RPMI7951 (cell line): ENCODE measurements around the gene COA7. TPM values are rescaled to one million over a fixed set of nuclear protein-coding genes. Genes with fewer than 3 reads are reported as not detected.
"Not testable (repeated sequence)": the region's sequence is repeated elsewhere in the genome, so short reads cannot be mapped to it uniquely, and the experiment has no call there.

Experiments used
- DNase-seq: peaks from one replicate; pipeline ENCODE4 v3.0.0-alpha.2; 2012; ENCODE audit warnings: low read depth
- total RNA-seq: library from RNA; depleted of rRNA; stranded (reverse); fragments of >200 nt; shearing (Covaris generic); gene quantifications from 2 replicates; pipeline ENCODE4 v1.2.3, GENCODE V29; 2014; rRNA removed

COA7 gene
- total RNA-seq = 10.0 and 10.2 TPM in 2 replicates

DNA sequence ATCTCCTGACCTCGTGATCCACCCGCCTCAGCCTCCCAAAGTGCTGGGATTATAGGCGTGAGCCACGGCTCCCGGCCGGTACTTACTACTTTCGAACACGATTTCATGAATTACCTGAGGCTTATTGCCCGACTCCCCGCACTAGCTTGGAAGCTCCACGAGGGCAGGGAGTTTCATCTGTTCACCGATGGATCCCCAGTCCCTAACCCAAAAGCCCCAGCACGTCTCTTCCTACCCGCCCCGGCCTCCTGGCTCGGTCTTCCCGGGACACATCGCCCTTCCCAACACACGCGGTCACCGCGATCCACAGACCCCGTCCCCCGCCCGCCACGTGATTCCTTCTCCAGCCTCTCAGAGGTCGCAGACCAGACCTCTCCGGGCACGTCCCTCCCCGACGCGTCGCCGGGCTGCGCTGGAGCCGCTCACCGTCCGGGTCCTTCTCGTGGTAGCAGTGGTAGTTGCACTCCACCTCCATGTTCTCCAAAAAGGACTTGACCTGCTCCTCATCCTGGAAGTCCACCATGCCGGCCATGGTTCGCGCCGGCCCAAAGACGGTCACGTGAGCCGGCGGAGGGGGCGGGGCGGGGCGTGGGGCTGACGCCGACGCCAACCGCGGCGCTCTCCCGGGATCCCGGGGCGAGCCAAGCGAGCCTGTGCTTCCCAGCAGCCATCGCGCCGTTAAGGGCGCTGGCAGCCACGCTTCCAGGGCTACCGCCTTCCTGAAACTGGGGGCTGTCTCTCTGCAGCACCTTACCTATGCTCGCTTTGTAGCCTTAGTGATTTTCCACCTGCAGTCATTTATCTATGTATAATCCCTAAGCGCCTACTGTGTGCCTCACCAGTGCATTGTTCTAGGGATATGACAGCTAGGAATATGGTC, at the start of gene COA7:
Gene COA7 (minus strand): TSS at position 553 of the 880 bp plus-strand sequence. CDS start 21 bp downstream, at position 532.
- peak; percentile 82 for DNase-seq

DNA sequence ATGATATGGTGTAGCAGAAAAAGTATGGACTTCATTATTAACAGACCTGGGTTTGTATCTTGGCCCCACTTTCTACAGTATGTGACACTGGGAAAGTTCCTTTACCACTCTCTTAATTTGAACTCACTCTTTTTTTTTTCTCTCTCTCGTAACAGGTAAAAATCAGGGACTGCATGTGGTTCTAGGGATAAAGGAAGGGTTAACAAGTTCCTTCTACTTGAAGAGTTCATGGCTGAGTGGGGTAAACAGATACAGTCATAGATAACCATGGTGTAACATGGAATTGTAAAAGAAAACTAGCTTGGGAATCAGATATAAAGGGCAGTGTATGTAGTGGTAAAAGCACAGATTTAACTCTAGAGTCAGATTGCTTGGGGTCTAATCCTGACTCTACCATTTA, 49.3 kb upstream of the COA7 start:
- DNase-seq = no peak

DNA sequence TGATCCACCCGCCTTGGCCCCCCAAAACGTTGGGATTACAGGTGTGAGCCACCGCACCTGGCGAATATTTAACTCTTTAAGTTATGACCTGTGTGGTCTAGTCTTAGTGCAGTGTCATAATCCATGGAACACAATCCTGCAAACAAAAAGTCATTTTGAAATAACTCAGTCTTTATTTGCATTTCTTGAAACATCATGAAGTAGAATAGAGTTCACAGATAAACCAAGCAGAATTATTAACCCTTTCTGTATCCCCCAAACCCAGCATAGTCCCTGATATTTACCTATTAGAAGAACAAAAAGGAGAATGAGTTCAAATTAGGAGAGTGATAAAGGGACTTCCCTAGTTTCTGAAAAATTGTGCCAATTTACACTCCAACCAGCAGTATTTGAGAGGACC, 48.0 kb upstream of the COA7 start:
- no peak for DNase-seq

DNA sequence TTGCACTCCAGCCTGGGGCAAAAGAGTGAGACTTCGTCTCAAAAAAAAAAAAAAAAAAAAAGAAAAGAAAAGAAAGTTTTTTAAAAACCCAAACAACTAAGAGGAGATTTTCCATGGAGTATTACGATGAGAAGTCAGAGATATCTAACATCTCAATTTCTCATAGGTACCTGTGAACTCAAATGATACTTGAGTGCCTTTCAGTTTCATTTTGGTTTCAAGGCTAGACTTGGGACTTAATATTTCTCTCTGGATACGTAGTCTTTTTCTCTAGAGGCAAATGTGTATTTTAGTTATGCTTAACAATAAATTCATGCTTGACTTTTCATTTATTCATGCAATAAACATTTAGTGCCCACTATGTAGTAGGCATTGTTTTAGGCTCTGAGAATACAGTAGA, 43.1 kb upstream of the COA7 start:
- no peak for DNase-seq

DNA sequence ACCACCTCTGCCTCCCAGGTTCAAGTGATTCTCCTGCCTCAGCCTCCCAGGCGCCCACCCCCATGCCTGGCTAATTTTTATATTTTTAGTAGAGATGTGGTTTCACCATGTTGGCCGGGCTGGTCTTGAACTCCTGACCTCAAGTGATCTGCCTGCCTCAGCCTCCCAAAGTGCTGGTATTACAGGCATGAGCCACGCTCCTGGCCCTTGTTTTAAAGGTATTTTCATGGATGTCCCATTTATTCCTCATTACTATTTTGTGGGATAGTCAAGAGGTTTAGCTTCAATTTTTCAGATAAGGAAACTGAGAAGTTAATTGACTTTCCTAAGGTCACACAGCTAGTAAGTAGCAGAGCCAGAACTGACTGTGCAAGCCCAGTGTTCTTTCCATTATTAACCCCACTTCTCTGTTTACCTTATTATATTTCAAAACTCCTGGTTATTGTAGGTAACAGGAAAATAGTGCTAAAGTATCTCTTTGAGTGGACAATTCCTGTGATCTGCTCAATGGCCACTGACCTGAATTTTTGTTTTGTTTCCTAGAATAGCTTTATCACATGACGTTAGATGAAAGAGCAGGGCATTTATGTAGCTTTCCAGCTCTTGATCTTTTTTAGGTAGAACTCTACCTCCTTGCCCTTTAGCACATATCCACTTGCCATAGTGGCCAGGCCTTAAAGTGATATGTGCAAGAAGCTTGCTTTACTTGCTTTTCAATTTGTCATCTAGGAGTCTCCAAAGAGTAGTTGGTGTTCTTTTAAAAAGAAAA, 41.7 kb upstream of the COA7 start:
- DNase-seq = no peak

DNA sequence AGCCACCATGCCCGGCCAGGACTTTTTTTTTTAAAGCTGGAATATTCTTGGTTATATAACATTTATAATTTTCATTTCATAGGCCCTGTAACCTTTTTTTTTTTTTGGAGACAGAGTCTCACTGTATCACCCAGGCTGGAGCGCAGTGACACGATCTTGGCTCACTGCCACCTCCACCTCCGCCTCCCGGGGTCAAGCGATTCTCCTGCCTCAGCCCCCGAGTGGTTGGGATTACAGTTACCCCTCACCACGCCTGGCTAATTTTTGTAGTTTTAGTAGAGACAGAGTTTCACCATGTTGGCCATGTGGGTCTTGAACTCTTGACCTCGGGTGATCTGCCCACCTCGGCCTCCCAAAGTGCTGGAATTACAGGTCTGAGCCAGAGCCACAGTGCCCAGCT, 40.7 kb upstream of the COA7 start:
- DNase-seq = no peak

DNA sequence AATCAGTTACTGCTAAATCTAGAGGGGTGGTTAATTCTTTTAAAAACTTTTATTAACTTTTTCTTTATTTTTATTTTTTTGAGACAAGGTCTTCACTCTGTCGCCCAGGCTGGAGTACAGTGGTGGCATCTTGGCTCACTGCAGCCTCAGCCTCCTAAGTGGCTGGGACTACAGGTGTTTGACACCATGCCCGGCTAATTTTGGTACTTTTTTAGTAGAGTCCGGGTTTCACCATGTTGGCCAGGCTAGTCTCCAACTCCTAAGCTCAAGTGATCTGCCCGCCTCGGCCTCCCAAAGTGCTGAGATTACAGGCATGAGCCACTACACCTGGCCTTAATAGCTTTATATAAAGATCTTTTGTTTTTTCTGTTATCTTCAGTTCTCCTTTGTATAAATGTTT, 40.0 kb upstream of the COA7 start:
- no peak for DNase-seq

DNA sequence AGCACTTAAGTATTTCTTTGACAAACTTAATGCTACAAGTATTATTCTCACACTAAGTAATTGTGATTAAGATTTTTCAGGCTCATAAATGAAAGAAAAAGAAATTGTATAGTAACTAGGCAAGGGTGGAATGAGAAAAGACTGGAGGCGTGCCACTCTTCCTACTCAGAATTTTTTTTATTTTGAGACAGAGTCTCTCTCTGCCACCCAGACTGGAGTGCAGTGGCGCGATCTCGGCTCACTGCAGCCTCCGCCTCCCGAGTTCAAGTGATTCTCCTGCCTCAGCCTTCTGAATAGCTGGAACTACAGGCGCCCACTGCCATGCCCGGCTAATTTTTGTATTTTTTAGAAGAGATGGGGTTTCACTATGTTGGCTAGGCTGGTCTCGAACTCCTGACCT, 37.2 kb upstream of the COA7 start:
- DNase-seq = not testable (repeated sequence)

DNA sequence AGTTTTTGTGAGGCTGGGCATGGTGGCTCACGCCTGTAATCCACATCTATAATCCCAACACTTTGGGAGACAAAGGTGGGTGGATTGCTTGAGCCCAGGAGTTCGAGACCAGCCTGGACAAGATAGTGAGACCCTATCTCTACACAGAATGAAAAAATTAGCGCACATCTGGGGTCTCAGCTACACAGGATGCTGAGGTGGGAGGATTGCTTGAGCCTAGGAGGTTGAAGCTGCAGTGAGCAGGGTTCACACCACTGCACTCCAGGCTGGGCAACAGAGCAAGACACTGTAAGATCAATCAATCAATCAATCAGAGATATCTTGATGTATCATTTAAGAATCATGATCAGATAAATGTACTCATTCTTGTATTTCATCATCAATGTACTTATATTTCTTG, 35.2 kb upstream of the COA7 start:
- DNase-seq = no peak

DNA sequence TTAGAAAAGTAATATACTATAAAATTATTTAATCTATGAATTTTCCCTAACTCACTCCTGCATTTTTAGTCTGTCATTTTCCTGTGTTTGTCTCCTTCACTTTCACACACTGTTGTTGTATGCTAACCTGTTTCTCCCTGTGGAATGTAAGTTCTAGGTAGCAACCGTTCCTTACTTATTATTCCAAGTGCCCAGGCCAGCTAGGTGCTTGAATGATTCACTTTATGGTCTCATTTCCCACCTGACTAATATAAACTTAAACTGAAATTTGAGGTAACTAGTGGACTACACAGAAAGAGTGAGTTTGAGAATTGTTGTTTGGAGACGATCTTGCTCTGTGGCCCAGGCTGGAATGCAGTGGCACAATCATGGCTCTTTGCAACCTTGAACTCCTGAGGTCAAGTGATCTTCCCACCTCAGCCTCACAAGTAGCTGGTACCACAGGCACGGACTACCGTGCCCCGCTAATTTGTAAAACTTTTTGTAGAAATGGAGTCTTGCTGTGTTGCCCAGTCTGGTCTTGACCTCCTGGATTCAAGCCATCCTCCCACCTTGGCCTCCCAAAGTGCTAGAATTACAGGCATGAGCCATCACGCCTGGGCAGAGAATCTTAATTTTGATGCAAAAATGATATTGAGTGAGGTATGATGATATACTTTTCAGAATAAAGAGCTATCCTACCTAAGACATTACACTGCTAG, 30.0 kb upstream of the COA7 start:
- no peak for DNase-seq

DNA sequence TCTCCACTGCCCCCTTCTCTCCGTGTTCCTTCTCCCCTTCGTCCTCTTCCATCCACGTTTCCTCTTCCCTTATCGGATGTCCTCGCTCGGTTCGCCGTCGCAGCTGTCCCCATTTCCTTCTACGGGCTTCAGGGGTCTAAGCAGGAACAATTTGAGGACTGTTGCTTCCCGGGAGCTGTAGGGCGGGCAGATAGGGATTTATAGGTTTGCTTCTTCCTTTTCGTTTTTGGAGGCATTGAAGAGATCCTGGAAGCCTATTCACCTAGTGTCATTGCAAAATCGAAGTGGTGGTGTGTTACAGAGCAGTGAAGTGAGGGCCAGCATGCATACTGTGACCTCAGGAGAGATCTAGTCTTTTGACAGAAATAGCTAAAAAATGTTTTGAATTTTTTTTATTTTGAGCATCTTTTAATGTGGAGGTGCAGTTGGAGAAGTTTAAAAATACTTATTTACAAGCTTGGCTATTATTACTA, 29.0 kb upstream of the COA7 start:
- peak; percentile 29 for DNase-seq

DNA sequence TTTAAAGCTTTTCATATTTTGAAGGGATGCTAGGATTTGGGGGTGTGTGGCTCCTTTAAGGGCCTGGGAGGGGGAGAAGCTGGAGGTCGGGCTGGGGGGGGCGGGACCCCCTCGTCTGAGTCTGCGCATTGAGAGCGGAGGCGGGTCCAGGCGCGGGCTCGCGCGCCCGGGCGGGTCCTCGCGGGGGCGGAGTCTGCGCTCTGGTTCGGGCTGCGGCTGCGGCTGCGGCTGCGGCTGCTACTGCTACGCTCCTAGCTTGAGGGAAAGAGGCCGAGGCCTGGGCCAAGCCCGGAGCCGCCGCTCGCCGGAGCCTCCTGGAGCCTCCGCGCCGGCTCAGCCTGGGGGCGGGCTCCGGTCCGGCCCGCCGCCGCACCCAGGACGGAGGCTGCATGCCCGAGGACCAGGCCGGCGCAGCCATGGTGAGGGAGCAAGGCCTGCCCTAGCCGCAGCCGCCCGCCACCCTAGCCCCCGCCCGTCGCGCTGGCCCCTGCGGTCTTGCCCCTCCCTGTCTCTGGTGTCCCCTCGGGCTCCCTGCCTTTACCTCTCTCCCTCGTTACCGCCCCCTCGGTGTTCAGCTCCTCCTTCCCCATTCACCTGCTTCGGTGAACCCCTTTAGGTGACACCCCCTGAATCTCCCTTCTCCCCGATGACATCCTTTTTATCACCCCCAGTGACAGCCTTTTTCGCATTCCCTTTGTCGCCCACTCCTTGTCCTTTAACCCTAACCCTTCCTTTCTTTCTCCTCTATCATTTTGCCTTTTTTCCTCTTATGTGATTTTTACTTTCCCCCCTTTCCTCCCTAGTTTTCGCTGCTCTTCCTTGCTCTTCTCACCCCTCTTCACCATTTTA, 28.3 kb upstream of the COA7 start, which contains the start of gene ZYG11B:
Gene ZYG11B (plus strand): TSS at position 189 of the 849 bp plus-strand sequence. CDS start 201 bp downstream, at position 390.
- DNase-seq = peak; percentile 87

DNA sequence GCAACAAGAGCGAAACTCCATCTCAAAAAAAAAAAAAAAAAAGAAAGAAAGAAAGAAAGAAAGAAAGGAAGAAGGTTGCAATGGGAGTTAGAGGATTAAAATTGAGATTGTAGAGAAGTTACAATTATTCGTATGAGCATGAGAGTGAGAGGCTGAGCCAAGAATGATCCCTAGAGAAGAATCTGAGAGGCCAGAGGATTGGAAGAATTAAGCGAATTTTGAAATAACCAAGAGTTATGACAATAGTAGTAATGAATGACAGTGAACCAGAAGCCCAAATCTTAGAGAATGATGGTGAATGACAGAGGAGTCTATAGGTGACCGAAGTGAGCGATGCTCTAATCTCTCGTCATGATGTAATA, 27.7 kb upstream of the COA7 start:
- no peak for DNase-seq

DNA sequence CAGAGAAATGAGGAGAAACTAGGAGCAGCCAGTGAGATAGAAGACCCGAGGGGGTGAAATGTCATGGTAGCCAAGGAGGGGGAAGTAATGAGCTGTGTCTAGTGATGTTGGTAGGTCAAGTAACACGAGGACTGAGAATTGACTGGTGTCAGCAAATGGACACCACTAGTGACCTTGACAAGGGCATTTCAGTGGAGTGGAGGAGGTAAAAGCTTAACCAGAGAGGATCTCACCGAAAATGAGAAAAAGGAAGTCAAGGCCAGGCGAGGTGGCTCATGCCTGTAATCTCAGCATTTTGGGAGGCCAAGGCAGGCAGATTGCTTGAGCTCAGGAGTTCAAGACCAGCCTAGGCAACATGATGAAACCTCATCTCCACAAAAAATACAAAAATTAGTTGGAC, 25.1 kb upstream of the COA7 start:
- no peak for DNase-seq

DNA sequence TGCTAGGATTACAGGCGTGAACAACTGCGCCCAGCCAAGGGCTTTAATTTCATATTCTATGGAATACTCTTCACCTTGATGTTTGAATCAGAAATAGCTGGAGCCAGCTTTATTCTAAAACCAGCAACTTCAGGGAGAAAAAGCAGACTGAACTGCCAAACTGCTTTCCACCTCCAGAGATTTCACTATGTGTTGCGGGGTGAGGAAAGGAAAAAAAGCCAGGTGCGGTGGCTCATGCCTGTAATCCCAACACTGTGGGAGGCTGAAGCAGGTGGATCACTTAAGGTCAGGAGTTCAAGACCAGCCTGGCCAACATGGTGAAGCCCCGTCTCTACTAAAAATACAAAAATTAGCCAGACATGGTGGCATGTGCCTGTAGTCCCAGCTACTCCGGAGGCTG, 17.1 kb upstream of the COA7 start:
- DNase-seq = not testable (repeated sequence)

DNA sequence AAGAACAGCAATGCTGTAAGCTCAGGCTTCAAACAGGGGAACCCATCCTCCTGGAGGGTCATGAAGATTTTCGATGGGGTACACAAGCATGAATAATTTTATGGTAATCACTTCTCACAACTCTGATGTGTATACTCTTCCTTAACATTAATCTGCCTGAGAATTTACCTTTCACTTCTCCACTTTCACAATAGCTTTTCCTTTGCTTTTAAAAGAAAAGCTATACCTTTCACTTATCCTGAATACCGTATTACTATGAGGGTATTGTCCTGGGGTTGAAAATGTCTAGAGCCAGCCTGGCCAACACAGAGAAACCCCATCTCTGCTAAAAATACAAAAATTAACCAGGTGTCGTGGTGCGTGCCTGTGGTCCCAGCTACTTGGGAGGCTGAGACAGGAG, 15.4 kb upstream of the COA7 start:
- DNase-seq = no peak

DNA sequence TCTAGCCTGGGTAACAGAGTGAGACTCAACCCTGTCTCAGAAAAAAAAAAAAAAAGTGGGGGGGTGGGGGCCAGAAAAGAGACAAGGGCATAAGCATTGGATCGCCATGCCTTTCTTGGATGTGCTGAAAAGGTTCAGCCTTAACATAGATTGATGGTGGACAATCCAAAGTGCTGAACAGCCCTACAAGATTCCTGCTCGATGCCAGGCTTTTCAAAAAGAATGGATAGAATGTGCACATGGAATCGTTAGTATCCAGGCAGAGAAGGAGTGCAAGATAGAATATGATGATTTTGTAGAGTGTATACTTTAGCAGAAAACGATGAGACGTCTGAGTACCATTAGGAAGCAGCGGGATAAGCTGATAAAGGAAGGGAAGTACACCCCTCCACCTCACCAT, 10.9 kb upstream of the COA7 start:
- DNase-seq = no peak

DNA sequence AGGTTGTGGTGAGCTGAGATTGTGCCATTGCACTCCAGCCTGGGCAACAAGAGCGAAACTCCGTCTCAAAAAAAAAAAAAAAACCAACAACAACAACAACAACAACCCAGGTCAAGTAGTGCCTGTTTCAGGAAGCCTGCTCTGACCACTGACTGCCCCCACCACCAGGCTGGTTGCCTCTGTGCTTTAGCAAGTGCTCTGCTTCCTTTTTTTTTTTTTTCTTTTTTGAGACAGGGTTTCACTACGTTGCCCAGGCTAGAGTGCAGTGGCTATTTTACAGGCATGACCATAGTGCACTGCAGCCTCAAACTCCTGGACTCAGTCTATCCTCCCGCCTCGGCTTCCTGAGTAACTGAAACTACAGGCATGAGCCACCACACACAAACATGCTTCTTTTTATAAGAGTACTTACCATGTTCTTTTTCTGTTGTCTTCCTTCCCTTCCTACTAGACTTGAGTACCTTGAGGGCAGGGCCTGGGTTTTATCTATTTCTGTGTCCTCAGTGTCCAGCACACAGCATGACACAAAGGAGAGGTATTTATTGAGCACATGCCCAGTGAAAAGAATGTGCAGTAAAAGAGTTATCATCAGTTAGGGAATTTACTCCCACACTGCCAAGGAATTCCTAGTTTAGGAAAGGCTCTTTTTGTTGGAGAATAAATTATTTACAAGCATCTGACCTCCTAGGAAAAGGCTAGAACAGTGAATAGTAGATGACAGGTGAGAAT, 9.9 kb upstream of the COA7 start:
- peak; percentile 55 for DNase-seq

DNA sequence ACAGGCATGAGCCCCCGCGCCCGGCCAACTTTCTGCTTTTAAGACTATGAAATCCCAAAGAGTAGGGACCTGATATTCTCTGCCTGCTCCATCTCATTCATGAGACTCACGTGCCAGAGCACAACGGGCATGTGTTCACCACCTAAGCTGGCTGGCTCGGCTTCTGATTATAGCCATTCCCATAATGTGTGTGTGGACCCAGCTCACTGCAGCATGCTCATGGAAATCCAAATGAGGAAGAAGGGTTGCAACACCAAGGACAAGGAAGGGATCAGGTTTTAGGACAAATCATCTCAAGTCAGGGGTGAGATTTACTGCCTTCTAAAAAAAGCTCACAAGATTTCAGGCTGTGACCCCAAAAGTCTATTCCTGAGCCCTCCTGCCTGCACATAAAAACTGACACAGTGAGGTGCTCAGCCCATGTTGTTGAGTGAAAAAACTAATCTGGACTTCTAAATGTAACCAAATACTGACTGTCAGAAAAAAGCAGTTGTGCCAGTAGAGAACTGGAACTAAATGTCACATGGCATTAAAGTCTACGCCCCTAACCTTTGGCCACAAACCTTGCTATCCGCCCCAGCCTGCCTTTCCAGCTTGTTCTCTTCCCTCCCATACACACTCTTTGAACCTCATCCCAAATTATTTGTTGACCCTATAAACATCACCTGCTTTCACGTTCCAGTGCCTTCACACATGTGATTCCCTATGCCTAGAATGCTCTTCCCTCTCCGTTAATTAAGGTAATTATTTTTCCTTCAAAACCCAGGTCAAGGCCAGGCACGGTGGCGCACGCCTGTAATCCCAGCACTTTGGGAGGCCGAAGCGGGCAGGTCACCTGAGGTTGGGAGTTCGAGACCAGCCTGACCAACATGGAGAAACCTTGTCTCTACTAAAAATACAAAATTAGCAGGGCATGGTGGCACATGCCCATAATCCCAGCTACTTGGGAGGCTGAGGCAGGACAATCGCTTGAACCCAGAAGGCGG, 9.1 kb upstream of the COA7 start:
- no peak for DNase-seq
